ENCODE results near the gene KLF3.

The KLF3 gene

DNA sequence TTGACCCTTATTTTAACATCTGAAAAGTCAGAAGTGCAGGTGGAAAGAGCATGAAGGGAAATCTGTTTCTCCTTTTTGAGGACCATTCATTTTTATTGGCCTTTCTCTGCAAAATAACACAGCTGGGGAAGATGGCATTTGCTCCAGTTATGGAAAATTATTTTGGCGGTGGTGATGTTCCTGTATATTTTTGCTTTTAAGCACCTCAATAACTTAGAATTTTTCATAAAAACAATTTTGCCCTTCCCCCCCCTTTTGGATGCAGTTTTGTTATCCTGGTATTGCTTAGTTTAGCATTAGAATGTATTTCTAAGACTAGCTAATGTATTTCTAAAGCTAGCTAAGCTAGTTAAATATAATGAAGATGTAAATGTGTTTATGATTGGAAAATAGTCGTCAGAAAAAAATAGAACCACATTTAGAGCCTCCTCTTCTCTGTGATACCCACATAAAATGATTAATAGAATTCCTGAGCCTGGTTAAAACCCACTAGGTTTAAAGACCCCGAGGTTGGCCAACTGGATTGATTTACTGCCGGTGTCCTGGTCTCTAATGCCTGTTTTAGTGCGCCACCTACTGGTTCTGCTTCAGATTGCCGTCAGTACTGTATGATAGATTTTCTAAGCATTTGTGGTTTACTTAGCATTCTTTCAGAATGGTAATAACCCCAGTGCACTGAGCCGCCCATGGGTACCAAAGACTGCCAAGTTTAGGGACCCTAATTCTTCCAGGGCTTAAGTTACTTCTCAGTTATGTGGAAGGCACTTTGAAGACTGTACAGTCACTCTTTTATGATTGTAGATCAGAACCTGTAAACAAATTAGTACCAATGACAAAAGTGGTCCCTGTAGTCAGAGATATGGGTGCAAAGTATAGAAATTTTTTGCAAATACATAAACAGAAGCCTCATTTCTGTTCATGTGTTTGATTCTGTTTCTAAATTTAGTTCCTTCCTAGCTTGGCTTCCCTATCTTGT lies 11.4 kb downstream of the KLF3 start:
- DNase-seq = peak; percentile 74

- no peak for DNase-seq
Measured at GRCh38 chr4:38676986-38677385, 13.0 kb downstream of the KLF3 start.

DNA sequence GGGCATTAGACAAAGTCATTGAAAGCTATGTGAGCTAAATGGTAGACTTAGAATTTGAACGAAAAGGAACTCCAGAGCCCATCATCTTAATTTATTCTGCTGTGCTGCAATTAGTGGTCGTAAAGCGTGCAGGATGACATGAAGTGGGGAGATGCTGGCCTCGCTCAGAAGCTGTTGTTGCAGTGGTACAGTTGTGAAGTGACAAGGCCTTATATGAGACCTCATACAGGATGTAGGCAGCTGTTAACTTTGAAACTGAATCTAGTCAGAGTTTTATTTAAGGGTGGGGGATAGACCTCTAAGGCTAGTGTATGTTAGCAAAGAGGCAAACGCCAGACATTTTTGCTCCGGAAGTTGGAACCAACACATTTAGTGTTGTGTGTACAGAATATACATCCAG lies 13.4 kb downstream of the KLF3 start:
- no peak for DNase-seq

- no peak for DNase-seq
Measured at GRCh38 chr4:38678078-38678477, 14.1 kb downstream of the KLF3 start.

- DNase-seq = no peak
Measured at GRCh38 chr4:38679921-38680320, 15.9 kb downstream of the KLF3 start.

DNA sequence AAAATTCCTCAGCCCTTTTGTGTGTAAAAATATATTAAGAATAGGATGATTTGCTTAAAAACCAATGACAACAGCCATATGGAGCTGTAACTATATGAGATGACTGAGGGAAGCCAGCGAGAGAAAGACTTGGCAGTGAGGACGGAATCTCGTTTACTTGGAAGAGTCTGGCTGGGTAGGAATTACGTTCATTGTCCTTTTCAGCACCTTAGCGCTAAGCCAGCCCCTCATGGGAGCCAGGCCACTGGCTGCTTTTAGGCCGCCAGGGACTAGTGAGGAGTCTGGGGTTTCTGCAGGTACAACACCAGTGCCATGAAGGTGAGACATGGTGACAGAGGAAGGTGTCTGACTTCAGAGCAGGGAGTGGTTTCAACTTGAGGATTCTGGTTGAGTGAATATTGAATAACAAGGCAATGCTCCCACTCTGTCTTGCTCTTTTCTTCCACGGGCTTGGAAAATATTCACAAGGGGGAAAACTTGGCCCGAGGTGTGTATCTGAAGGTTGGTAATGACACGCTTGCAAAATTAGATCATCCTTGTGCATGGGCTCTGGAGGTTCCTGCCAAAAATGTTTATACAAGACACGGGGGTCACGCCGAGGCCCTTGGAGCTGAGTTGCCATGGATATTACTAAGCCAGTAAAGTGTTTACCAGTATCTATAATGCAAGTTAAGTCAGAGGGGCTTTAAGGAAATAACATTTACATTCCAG lies 17.4 kb downstream of the KLF3 start:
- no peak for DNase-seq

- no peak for DNase-seq
Measured at GRCh38 chr4:38682336-38682735, 18.3 kb downstream of the KLF3 start.

- DNase-seq = no peak
Measured at GRCh38 chr4:38683276-38683675, 19.3 kb downstream of the KLF3 start.

GRCh38 chr4:38684271-38684670 lies 20.3 kb downstream of the KLF3 start:
- DNase-seq = no peak

- no peak for DNase-seq
Measured at GRCh38 chr4:38684951-38685844, 21.2 kb downstream of the KLF3 start.

DNA sequence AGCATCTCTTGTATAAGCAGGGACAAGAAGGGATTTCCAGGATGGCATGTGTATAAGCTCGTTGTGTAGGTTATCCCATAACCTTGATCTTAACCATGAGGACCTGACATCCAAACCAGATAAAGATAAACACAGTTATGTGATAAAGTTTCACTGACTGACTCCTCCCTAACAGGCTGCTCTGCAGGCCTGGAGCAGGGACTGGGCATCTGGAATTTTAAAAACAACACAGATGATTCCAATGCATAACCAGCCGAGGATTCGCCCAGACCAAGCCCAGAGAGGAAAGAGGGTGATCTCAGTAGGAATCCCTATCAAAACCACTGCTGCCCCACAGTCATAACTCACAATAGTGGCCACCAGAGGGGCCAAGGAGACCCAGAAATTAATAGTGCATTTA lies 22.7 kb downstream of the KLF3 start:
- DNase-seq = no peak

- DNase-seq = no peak
Measured at GRCh38 chr4:38687571-38688011, 23.6 kb downstream of the KLF3 start.

DNA sequence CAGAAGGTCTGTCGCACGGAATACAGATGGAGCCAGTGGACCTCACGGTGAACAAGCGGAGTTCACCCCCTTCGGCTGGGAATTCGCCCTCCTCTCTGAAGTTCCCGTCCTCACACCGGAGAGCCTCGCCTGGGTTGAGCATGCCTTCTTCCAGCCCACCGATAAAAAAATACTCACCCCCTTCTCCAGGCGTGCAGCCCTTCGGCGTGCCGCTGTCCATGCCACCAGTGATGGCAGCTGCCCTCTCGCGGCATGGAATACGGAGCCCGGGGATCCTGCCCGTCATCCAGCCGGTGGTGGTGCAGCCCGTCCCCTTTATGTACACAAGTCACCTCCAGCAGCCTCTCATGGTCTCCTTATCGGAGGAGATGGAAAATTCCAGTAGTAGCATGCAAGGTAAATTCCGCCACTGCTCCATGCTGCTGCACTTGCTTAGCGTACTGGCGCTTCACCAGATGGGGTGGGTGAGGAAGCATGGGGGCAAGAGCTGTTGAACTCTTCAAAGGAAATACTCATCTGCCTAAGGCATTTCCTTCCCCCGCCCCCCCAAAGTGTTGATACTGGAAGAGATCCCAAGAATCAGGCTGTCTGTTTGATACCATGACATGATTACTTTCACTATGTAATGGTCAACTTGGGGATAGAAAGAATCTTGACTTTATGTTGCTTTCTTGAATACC lies 24.8 kb downstream of the KLF3 start:
- no peak for DNase-seq

DNA sequence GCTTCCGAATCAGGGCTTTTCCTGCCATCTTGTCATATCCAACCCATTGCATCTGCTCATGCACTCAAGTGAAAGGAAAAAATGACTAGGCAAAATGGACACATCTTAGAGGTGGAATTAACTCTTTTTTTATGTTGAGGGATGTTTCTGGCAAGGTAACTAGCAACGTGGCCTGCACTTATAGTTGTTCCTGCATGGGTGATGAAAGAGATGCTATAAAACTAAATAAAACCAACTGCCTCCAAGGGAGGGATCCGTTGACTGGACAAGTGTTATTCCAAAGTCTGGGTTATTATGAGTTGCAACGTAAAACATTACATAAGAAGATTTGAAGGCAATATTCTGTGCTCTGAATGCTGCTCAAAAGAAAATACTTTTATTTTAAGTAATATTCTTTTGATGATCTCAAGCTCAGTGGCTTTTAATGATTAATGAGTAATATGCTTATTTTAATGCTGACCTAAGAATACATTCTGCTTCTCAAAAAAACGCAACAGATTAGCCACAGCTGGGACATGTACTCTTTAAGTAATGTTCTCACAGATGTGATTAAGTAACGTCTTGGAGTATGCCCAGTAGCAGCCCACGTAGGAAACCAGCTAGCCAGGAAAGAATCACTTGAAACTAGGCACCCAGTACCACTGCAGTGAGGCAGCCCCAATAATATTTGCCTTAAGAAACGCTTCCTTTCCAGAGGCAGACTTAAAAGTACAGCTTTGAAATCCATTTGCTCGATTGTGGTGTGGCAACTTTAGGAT lies 27.4 kb downstream of the KLF3 start:
- no peak for DNase-seq

DNA sequence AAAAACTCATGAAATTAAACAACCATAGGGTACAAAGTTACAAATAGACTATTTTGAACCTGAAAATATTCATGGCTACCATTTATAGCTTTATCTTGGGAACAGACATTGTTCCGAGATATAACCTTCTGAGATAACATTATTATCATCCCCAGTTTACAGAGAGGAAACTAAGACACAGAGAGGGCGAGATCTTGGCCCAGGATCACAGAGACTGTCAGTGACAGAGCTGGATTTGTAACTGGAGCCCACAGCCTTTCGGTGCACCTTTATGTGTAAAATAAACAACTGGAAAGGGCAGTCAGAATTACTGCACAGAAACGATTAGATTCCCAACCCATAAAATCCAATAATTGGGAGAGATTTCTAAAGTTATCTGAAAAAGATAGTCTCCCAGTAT lies 28.4 kb downstream of the KLF3 start:
- no peak for DNase-seq

DNA sequence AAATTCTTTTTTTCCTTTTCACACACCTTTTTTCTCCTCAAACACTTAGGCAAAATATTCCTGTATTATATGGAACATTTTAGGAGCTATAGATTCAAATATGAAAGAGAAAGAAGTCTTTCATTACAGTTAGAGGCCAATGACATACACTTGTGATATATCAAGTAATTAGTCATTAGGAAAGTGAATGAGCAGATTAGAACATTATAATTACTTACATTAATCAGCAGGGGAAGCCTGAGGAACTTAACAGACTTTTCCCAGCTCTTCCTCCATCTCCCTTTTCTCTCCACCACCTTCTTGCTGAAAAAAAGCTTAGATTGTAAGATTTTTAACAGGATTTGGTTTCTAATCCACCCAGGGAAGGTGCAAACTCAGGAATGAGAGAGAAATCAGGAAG lies 29.6 kb downstream of the KLF3 start:
- peak; percentile 12 for DNase-seq

DNA sequence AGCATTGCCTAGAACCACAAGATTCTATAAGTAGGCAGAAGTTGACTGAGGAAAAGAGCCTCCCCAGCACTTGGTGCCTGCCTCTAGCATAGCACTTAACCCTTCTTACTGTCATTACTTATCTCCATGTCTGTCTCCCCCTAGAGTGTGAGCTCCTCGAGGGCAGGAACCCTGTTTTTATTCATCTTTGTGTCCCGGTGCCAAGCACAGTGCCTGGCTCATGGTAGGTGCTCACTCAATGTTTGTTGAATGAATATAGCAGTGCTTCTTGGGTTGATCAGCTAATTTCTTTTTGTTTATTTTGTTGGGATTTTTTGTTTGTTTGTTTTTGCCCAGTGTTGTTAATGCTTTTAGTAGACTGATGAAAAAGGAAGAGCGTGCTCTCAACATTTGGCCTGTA lies 30.3 kb downstream of the KLF3 start:
- DNase-seq = no peak

DNA sequence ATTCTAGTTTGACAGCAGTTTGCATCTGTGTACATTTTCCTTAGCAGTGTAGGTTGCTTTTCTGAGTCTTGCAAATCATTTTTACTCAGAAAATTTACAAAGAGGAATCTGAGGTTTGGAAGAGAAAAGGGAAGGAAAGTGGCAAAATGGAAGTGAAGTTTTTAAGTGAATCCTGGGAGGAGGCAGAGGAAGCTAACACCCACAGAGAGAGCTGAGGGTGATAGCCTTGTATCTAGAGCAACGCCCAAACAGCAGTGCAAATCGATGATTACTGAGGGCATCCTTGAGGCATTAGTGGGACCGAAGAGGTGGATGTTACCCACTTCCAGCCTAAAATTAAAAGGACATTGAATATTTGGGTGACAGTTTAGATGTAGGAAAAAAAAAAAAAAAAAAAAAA lies 31.8 kb downstream of the KLF3 start:
- DNase-seq = peak; percentile 45

- DNase-seq = no peak
Measured at GRCh38 chr4:38696697-38697096, 32.7 kb downstream of the KLF3 start.

- DNase-seq = no peak
Measured at GRCh38 chr4:38698176-38698575, 34.2 kb downstream of the KLF3 start.

- DNase-seq = no peak
Measured at GRCh38 chr4:38699112-38699511, 35.1 kb downstream of the KLF3 start.

- DNase-seq = no peak
Measured at GRCh38 chr4:38703635-38704034, 39.6 kb downstream of the KLF3 start.
